Liver (tissue), 9 donors: ENCODE measurements around the gene TRPC1. TPM values are rescaled to one million over a fixed set of nuclear protein-coding genes. Genes with fewer than 3 reads are reported as not detected.

Source experiments
- DNase-seq: peaks from one replicate; pipeline ENCODE4 v3.0.0-alpha.2; 2017; ENCODE audit warnings: low spot score
- H3K27ac ChIP-seq, 2 donors: one replicate each; pipeline ENCODE4 v1.7.0; 2013; ENCODE audit warnings: inconsistent platforms in 2 of 2, low read length in 2 of 2, control low read depth in 1 of 2, low read depth in 1 of 2, mild to moderate bottlenecking in 1 of 2
- H3K27me3 ChIP-seq, 4 donors: one replicate each; pipeline versions ENCODE4 v1.6.1 to v1.7.0; 2013; ENCODE audit warnings: low read length in 3 of 4, inconsistent platforms in 1 of 4, mild to moderate bottlenecking in 1 of 4, moderate library complexity in 1 of 4; ENCODE audit not compliant: control insufficient read depth in 4 of 4, insufficient read depth in 4 of 4
- H3K36me3 ChIP-seq, 4 donors: one replicate each; pipeline versions ENCODE4 v1.6.1 to v1.7.0; 2013; ENCODE audit warnings: low read length in 3 of 4, mild to moderate bottlenecking in 3 of 4, low read depth in 1 of 4, moderate library complexity in 1 of 4; ENCODE audit not compliant: control insufficient read depth in 4 of 4, insufficient read depth in 3 of 4
- H3K4me1 ChIP-seq, 4 donors: one replicate each; pipeline versions ENCODE4 v1.6.1 to v1.7.0; 2013; ENCODE audit warnings: low read length in 3 of 4, mild to moderate bottlenecking in 3 of 4, moderate library complexity in 1 of 4; ENCODE audit not compliant: control insufficient read depth in 4 of 4, insufficient read depth in 4 of 4
- H3K4me3 ChIP-seq, 3 donors: one replicate each; pipeline versions ENCODE4 v1.6.1 to v1.7.0; 2013; ENCODE audit warnings: low read length in 3 of 3, control low read depth in 1 of 3, low read depth in 1 of 3, mild to moderate bottlenecking in 1 of 3
- H3K9ac ChIP-seq, 2 donors: one replicate each; pipeline ENCODE4 v1.7.0; 2013; ENCODE audit warnings: low read length in 2 of 2, mild to moderate bottlenecking in 2 of 2, moderate library complexity in 2 of 2, control low read depth in 1 of 2, low read depth in 1 of 2
- H3K9me3 ChIP-seq, 4 donors: one replicate each; pipeline versions ENCODE4 v1.6.1 to v1.7.0; 2013; ENCODE audit warnings: low read length in 3 of 4; ENCODE audit not compliant: control insufficient read depth in 4 of 4
- CTCF ChIP-seq: fragments of 150-350 bp; IDR thresholded peaks from 2 replicates; pipeline ENCODE4 v1.5.1; 2017; ENCODE audit warnings: improper control_type of control experiment, low read depth, low read length; ENCODE audit not compliant: missing input control
- EGR1 ChIP-seq, 2 donors: IDR thresholded peaks; 2 replicates each; pipeline ENCODE4 v1.6.1; 2016 to 2018; ENCODE audit warnings: antibody characterized with exemption in 2 of 2, low read depth in 2 of 2
- FOXA1 ChIP-seq: IDR thresholded peaks from 2 replicates; pipeline ENCODE4 v1.6.1; 2016; ENCODE audit warnings: antibody characterized with exemption
- FOXA2 ChIP-seq: IDR thresholded peaks from 2 replicates; pipeline ENCODE4 v1.6.1; 2016; ENCODE audit warnings: antibody characterized with exemption
- GABPA ChIP-seq, 2 donors: IDR thresholded peaks in 1 of 2; conservative IDR thresholded peaks in 1 of 2; 2 replicates each; pipeline ENCODE4 v1.6.1; 2016; ENCODE audit warnings: antibody characterized with exemption in 2 of 2, mild to moderate bottlenecking in 1 of 2, moderate library complexity in 1 of 2
- HNF4A ChIP-seq, 2 donors: conservative IDR thresholded peaks; 2 replicates each; pipeline ENCODE4 v1.6.1; 2016; ENCODE audit warnings: antibody characterized with exemption in 2 of 2, mild to moderate bottlenecking in 2 of 2
- HNF4G ChIP-seq: IDR thresholded peaks from 2 replicates; pipeline ENCODE4 v1.6.1; 2016; ENCODE audit warnings: antibody characterized with exemption
- JUND ChIP-seq, 2 donors: IDR thresholded peaks; 2 replicates each; pipeline ENCODE4 v1.6.1; 2016; ENCODE audit warnings: antibody characterized with exemption in 2 of 2
- MAX ChIP-seq: IDR thresholded peaks from 2 replicates; pipeline ENCODE4 v1.6.1; 2016; ENCODE audit warnings: antibody characterized with exemption
- NR2F2 ChIP-seq: IDR thresholded peaks from 2 replicates; pipeline ENCODE4 v1.6.1; 2016; ENCODE audit warnings: antibody characterized with exemption
- RAD21 ChIP-seq, 2 donors: IDR thresholded peaks; 2 replicates each; pipeline ENCODE4 v1.6.1; 2016; ENCODE audit warnings: antibody characterized with exemption in 2 of 2, mild to moderate bottlenecking in 2 of 2
- REST ChIP-seq: IDR thresholded peaks from 2 replicates; pipeline ENCODE4 v1.6.1; 2016; ENCODE audit warnings: antibody characterized with exemption, mild to moderate bottlenecking
- RXRA ChIP-seq, 2 donors: IDR thresholded peaks; 2 replicates each; pipeline ENCODE4 v1.6.1; 2017 to 2018; ENCODE audit warnings: antibody characterized with exemption in 2 of 2, mild to moderate bottlenecking in 1 of 2
- SP1 ChIP-seq: IDR thresholded peaks from 2 replicates; pipeline ENCODE4 v1.6.1; 2018; ENCODE audit warnings: antibody characterized with exemption, mild to moderate bottlenecking
- TAF1 ChIP-seq: conservative IDR thresholded peaks from 2 replicates; pipeline ENCODE4 v1.6.1; 2016; ENCODE audit warnings: antibody characterized with exemption, mild to moderate bottlenecking
- YY1 ChIP-seq: IDR thresholded peaks from 2 replicates; pipeline ENCODE4 v1.6.1; 2016; ENCODE audit warnings: antibody characterized with exemption, mild to moderate bottlenecking
- ZBTB33 ChIP-seq: IDR thresholded peaks from 2 replicates; pipeline ENCODE4 v1.6.1; 2016; ENCODE audit warnings: antibody characterized with exemption
- WGBS: extraction: QIAGEN DNeasy Blood & Tissue Kit; methylation state at CpG from one replicate; pipeline ENCODE4 v1.1.7; 2013; 5-methylcytosine and 5-hydroxymethylcytosine counted together
- polyA plus RNA-seq, 2 donors: library from polyadenylated mRNA; stranded (reverse) in 1 of 2; unstranded in 1 of 2; fragments of 200-250 nt in 1 of 2; fragments of >200 nt in 1 of 2; fragmentation: Nextera tagmentation in 1 of 2; extraction: Ambion mirVana in 1 of 2; gene quantifications; one replicate each; pipeline versions ENCODE4 v1.2.1 to v1.2.3, GENCODE V29; 2013 to 2015
- total RNA-seq, 2 donors: library from RNA; depleted of rRNA; stranded (reverse); fragments of >200 nt; gene quantifications; one replicate each; pipeline ENCODE4 v1.2.3, GENCODE V29; 2014
- donor health status: healthy.
- donor health status: healthy.
- donor health status: healthy.
- donor health status: healthy.
- donor health status: healthy.

TRPC1 gene
- total and polyA plus RNA-seq, 4 donors = 0.15 to 4.7 (median 1.6) TPM

- no peaks in the 10 kb centered on the region for H3K27me3 ChIP-seq
- H3K4me3 ChIP-seq = no peak overlapping the region
- no peak for DNase-seq
- H3K9me3 ChIP-seq = no peaks in the 10 kb centered on the region
- WGBS = 96% methylated on average over 7 of the region's 7 CpGs
- H3K9ac ChIP-seq = no peak overlapping the region
- no peaks in the 10 kb centered on the region for H3K4me1 ChIP-seq
- TF ChIP-seq GABPA (IDR thresholded peaks at IDR 0.05 in 1 of 2, conservative IDR thresholded peaks at IDR 0.05 in 1 of 2) (no peak), FOXA2 (no peak), HNF4A (conservative IDR thresholded peaks at IDR 0.05) (no peak), JUND (IDR thresholded peaks at IDR 0.05) (no peak)
- H3K27ac ChIP-seq = no peak overlapping the region
- peaks cover 0 to 3% (median 1%) of the 10 kb centered on the region in 4 donors for H3K36me3 ChIP-seq
These were observed 30.5 kb upstream of the TRPC1 start for GRCh38 chr3:142693136-142693853.

- H3K9ac ChIP-seq = no peak overlapping the region
- peaks cover 0 to 3% (median 0%) of the 10 kb centered on the region in 4 donors for H3K36me3 ChIP-seq
- H3K4me1 ChIP-seq = no peaks in the 10 kb centered on the region
- H3K27me3 ChIP-seq = no peaks in the 10 kb centered on the region
- TF ChIP-seq REST = no peak
- no peak for TF ChIP-seq GABPA (IDR thresholded peaks at IDR 0.05 in 1 of 2, conservative IDR thresholded peaks at IDR 0.05 in 1 of 2)
- TF ChIP-seq NR2F2 = no peak
- no peak for TF ChIP-seq HNF4G
- TF ChIP-seq FOXA1 = no peak
- TF ChIP-seq CTCF = no peak
- no peak for TF ChIP-seq RAD21 (IDR thresholded peaks at IDR 0.05)
- TF ChIP-seq FOXA2 = no peak
- no peak for TF ChIP-seq RXRA (IDR thresholded peaks at IDR 0.05)
- TF ChIP-seq SP1 = no peak
- no peak for TF ChIP-seq EGR1 (IDR thresholded peaks at IDR 0.05; ENCODE audit: low read depth in 2 of 2)
- TF ChIP-seq MAX = no peak
- TF ChIP-seq TAF1 = no peak
- TF ChIP-seq JUND (IDR thresholded peaks at IDR 0.05) = no peak
- TF ChIP-seq YY1 = no peak
- TF ChIP-seq HNF4A (conservative IDR thresholded peaks at IDR 0.05) = no peak
- TF ChIP-seq ZBTB33 = no peak
- H3K27ac ChIP-seq = no peak overlapping the region
- DNase-seq = no peak
- no peaks in the 10 kb centered on the region for H3K9me3 ChIP-seq
- WGBS = 98% methylated on average over 1 of the region's 1 CpG
- no peak overlapping the region for H3K4me3 ChIP-seq
These were observed 29.6 kb upstream of the TRPC1 start for GRCh38 chr3:142694225-142694624.
